Stimulated activated CD8-positive, alpha-beta memory T cell treated with anti-CD3 and anti-CD28 coated beads, Interleukin-12 subunit alpha, Interleukin-12 subunit beta, amount 100 ng/mL, for 24 hours (primary cell): ENCODE data around the gene PLCL2.

Source experiments
- DNase-seq: peaks from one replicate; pipeline ENCODE4 v3.0.0-alpha.2; 2020; ENCODE audit errors: extremely low read depth

Gene PLCL2

GRCh38 chr3:17044855-17045254, 160.1 kb downstream of the PLCL2 start:
- no peak for DNase-seq

DNA sequence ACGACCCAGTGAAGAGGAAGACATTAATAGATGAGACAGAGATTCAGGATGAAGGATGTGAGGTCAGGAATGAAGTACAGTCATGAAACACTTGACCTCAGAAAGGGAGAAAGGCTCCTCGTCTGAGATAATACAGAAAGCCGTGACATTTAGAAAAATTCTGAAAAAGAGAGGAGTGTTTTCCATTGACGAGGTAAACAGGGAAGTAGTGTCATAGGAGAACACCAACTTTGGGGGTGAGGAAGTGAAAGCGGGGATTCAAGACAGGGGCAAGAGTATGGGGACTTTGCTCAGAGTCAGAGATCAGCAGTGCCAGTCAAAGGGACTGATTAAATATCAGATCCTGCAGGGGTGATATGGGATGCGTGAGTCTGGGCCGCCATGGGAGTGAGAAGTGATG, 160.9 kb downstream of the PLCL2 start:
- no peak for DNase-seq

DNA sequence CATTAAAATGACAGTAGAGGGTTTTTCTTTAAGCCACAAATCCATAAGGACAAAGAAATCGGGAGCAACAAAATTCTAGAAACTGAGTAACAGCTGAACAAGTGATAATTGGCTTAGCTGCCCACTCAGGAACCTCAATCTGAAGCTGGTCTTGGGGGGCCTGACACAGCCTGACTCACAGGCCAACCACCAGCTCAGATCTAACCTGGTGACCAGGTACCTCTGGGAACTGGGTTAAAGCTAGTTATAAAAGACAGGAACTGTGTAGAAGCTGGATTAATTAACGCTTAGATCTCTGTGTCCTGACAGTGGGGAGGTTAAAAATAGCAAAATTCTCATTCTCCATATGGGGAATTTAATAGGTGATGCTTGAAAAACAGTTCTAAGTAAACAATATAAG, 161.9 kb downstream of the PLCL2 start:
- no peak for DNase-seq

DNA sequence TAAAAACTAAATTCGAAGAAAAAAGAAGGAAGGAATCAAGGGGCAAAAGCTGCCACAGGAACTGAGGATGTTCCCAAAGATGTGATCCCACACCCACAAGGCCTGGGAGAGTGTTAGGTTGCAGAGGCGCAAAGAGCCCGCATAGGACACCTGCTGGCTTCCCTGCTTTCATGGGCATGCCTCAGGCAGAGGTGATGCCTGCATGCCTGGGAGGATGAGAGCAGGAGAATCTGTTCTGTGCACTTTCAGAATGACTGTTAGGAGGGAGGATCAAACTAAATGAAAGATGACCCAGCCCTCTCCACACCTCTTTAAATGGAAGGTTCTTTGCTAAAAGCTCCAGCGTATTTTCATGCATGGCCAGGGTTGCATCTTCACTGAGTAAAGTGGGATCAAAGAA, 162.4 kb downstream of the PLCL2 start:
- no peak for DNase-seq

DNA sequence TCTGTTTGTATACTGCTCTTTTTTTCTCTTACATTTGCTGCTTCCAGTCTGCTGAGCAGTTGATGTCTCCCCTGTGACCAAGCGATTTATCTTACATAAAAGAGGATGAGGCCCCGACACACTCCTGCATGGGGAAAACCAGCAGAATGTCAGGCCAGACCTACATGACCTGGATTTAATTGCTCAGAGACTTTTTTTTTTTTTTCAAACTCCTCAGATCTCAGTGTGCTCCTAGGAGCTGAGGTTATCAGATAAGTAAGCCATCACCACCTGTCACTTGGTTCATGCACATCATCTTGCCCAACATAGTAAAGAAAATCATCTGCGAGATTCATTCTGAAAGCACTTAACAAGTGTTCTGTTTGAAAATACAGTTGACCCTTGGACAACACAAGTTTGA, 163.1 kb downstream of the PLCL2 start:
- DNase-seq: no peak

DNA sequence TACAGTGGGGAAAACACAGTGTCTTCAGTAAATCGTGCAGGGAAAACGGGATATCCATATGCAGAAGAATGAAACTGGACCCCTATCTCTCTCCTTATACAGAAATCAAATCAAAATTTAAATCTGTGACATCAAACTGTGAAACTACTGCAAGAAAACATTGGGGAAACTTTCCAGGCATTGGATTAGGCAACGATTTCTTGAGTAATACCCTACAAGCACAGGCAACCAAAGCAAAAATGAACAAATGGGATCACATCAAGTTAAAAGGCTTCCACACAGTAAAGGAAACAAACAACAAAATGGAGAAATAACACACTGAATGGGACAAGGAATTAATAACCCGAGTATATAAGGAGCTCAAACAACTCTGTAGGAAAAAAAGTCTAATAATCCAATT, 165.3 kb downstream of the PLCL2 start:
- DNase-seq: no peak

GRCh38 chr3:17050506-17050905, 165.8 kb downstream of the PLCL2 start:
- DNase-seq: no peak

DNA sequence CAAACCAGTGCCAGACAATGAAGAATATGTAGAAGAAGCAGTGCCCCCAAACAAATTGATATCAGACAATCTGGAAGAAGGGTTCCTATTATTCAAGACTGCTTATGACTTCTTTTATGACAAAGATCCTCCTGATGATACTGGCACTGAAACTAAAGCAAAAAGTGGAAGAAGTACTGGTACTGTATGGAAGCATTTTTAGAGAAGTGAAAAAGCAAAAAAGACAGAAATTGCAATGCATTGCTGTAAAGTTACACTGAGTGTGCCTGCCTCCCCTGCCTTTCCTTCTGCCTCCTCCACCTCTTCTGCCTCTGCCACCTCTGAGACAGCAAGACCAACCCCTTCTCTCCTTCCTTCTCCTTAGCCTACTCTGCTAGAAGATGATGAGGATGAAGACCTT, 167.6 kb downstream of the PLCL2 start:
- no peak for DNase-seq

GRCh38 chr3:17054301-17054981, 169.7 kb downstream of the PLCL2 start:
- no peak for DNase-seq

DNA sequence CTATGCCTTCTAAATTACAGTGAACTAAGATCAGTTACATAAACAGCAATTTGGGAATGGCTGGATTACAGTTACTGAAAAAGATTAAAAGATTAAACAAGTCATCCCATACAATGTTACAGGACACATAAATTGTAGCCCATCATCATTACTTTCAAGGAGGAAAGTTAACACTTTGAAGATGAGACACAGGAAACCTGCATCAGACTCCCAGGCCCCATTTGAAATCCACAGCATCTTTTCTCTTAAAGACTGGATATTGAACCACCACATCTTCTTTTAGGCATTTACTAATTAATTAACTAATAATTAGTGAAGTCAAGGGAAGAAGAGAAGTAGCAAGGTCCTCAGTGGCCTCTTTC, 170.2 kb downstream of the PLCL2 start:
- DNase-seq: no peak

DNA sequence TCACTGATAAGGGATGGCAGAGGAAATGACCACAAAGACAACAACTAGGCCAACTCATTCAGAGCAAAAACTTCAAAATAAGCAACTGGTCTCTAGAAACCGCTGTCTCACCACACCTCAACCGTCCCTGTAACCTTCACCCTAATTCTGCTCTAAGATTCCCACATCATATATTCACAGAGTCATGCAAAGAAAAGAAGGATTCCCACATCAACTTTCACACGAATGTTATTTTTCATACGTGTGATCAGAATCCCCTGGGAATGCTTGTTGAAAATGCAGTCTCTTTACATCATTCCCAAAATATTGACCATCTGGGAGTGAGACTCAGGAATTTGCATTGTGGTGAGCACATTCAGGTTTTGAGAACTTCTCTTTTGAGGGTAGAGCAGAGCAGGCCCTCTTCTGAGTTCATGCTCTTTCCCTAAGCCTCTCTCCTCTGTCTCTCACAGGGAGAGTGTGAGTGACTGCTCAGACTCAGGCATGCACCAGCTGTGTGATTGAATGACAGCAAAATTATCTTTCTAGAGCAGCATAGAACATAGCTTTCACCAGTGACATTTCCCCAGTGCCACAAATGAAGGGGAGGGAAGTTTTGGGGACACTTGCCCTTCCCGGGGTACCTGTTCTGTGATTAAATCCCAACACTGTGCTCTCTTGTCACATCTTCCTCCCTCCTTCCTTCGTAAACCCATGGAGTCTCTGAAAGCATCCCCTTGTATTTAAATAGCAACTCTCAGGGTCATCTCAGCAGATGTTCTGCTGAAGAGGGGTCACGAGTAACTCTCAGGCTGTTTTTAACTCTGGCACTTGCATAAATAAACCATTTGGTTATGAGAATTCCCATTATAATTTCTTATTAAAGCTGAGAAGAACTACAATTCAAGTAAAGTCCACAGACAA, 170.9 kb downstream of the PLCL2 start:
- DNase-seq: no peak

DNA sequence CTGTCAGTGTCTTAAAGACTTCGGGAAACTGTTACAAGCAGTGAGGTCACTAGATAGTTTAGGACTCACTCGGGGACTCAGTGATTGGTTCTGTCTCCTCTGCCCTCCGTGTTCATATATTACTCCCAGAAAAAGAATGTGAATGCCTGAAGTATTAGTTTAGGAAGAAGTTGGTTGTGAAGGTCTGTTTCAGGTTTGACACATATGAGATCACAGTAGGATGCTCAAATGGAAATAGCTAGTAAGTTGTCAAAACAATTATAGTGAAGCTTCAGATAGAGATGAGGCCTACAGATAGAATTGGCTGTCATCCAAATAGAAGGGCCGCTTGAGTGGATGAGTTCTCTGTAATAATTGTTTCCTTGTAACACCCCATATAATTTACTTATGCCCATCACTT, 172.6 kb downstream of the PLCL2 start:
- DNase-seq: no peak

DNA sequence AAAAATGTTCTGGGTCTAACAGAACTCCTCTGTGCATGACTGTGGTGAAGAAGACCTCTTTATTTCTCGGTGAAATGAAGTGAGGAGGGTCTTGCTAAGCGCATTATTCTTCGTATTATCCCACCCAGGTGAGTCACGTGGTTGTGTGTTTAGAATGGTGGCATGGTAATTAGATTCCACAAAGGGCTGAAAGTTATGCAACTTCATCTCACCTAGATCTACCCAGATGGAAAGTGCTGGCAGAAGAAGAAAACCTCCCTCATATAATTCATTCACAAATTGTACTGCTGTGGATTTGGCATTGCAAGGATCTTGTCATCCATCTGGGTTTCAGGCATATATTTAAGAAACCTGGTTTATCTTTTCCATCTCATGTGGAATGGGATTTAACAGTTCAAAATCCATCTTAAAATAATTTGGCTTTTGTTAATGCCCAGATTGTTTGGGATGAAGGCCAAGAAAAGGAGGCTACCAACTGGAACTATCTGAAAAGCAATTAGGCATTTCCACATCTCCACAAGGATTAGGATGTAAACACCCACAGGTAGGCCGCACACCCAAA, 175.3 kb downstream of the PLCL2 start:
- no peak for DNase-seq

GRCh38 chr3:17061005-17061404, 176.2 kb downstream of the PLCL2 start:
- no peak for DNase-seq

DNA sequence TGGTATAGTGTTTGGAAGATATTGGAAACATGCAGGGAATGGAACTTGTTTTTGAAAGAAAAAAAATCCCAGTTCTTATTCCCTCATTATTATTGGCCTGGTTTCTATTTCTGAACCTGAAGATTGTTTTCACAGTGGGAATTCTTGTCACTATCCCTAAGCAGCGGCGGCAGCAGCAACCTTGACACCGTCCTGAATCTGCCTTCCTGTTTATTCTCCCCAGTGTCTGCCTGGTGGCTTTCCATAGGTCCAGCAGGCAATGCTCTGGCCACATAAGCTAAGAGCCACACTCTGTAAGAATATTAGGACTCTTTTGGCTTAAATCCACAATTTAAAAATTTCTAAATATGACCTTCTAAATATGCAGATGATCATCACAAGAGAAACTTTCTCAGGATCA, 178.0 kb downstream of the PLCL2 start:
- DNase-seq: no peak

DNA sequence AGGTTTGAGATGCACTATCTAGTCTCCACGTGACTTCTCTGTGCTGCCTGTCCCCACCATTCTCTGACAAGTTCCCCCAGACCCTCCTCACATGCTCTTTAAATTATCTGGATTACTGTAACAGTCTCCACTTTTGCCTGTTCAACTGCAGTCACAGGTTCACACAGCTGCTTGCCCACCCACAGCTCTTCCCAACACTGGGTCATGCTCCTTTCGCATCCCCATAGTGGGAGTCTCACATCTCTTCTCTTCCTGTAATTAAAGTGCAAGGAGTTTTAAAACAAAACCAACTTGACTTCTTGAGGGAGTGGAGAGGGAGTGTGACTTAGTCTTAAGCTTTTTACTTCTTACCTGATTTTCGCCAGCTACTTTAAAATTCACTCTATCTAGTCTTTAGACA, 178.8 kb downstream of the PLCL2 start:
- DNase-seq: no peak

GRCh38 chr3:17065315-17065714, 180.6 kb downstream of the PLCL2 start:
- no peak for DNase-seq

DNA sequence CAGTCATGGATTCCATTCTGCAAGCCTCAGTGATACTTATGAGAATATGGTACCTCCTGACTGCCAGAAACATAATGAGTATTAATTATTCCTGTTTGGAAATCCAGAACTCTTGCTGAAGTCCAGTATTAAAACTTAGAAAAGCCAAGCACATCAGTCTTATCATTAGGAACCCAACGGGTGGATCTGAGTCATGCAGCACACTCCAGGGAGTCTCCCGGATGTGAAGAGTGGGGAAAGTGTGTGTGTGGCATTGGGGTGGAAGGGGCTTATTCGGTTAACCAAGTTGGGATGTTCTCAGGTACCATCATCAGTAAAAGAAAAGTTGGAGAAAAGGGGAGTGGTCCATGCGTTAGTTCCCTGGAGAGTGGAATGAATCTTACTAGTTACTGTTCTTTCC, 181.1 kb downstream of the PLCL2 start:
- DNase-seq: no peak

DNA sequence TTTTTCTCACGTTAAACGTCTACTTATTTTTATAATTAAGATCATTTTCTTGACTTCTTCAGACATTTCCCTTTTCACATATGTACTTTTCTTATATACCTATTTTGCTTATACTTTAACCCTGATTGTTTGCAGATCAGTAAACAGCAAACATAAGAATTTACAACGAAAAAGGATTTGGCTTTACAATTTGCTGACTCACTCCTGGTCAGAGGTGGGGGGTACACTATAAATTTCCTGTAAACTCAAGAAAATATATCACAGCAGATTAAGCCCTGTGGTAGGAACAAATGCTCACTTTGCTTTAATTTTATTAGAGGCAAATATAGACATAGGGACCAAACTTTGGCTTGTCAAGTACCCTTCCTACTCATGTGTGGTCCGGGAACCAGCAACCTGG, 185.0 kb downstream of the PLCL2 start:
- DNase-seq: no peak

- no peak for DNase-seq
Observed at GRCh38 chr3:17070161-17070959, 185.6 kb downstream of the PLCL2 start.

- DNase-seq: no peak
Observed at GRCh38 chr3:17074559-17074958, 189.8 kb downstream of the PLCL2 start.

DNA sequence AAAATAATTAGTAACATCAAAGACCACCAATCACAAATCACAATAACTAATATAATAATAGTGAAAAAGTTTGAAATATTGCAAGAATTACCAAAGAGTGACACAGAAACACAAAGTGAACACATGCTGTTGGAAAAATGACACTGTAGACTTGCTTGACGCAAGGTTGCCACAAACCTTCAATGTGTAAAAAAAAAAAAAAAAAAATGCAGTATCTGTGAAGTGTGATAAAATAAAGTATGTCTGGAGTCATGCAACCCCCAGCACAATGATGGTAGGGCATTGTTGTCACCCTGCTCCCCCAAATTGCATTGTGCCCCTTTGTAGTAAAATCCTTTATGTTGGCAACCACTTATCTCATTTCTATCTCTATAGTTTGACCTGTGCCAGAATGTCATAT, 190.6 kb downstream of the PLCL2 start:
- no peak for DNase-seq
